Subcutaneous adipose tissue (tissue), 4 donors: ENCODE data around the gene KCNK6. TPM values are rescaled to one million over a fixed set of nuclear protein-coding genes. Genes with fewer than 3 reads are reported as not detected.

Source experiments
- total RNA-seq, 4 donors: library from RNA; depleted of rRNA; stranded (reverse); fragments of >200 nt; gene quantifications; one replicate each; pipeline ENCODE4 v1.1.0, GENCODE V29; 2016
- TF ChIP-seq, protein P1 (sequence below): fragments of 450-650 bp; IDR thresholded peaks from one replicate; pipeline ENCODE4 v1.5.1; 2016; ENCODE audit warnings: low read depth, mild to moderate bottlenecking, control low read depth, antibody characterized with exemption, moderate library complexity

Gene KCNK6
- total RNA-seq, 4 donors from 2014 or later: 2.1 to 3.4 (median 3.1) TPM

GRCh38 chr19:38307597-38307996, 12.0 kb upstream of the KCNK6 start:
- TF ChIP-seq, protein P1, sequence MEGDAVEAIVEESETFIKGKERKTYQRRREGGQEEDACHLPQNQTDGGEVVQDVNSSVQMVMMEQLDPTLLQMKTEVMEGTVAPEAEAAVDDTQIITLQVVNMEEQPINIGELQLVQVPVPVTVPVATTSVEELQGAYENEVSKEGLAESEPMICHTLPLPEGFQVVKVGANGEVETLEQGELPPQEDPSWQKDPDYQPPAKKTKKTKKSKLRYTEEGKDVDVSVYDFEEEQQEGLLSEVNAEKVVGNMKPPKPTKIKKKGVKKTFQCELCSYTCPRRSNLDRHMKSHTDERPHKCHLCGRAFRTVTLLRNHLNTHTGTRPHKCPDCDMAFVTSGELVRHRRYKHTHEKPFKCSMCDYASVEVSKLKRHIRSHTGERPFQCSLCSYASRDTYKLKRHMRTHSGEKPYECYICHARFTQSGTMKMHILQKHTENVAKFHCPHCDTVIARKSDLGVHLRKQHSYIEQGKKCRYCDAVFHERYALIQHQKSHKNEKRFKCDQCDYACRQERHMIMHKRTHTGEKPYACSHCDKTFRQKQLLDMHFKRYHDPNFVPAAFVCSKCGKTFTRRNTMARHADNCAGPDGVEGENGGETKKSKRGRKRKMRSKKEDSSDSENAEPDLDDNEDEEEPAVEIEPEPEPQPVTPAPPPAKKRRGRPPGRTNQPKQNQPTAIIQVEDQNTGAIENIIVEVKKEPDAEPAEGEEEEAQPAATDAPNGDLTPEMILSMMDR: no peak

- TF ChIP-seq, protein P1: no peak
These were observed 11.5 kb upstream of the KCNK6 start for GRCh38 chr19:38308006-38308766.

- TF ChIP-seq, protein P1: no peak
These were observed 10.6 kb upstream of the KCNK6 start for GRCh38 chr19:38308926-38309614.

DNA sequence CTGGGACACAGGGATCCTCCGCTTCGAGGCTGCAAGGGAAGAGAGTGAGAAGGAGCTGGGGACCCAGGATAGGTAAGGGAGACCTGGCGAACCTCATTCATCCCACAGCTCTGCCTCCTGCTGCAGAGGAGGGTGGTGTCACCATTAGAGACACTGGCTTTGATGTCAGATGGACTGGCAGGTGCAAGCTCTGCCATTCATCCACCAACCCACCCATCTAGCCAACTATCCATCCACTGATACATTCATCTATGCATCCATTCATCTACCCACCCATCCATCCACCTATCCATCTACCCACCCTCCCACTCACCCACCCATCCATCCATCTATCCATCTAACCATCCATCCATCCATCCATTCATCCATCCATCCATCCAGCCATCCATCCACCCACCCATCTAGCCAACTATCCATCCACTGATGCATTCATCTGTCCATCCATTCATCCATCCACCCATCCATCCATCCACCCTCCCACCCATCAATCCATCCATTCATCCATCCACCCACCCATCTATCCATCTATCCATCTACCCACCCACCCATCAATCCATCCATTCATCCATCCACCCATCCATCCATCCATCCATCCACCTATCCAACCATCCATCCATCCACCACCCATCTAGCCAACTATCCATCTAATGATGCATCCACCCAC, 9.9 kb upstream of the KCNK6 start:
- TF ChIP-seq, protein P1: no peak

GRCh38 chr19:38310279-38310670, 9.4 kb upstream of the KCNK6 start:
- TF ChIP-seq, protein P1: no peak

- TF ChIP-seq, protein P1: no peak
These were observed 8.7 kb upstream of the KCNK6 start for GRCh38 chr19:38310986-38311385.
